Stromal cell of bone marrow (primary cell): ENCODE measurements around the gene LIMK2.
"Not testable (repeated sequence)": the region's sequence is repeated elsewhere in the genome, so short reads cannot be mapped to it uniquely, and the experiment has no call there.

Source experiments
- DNase-seq: peaks from one replicate; pipeline ENCODE4 v3.0.0-alpha.2; 2012; ENCODE audit warnings: low read depth

LIMK2 gene

GRCh38 chr22:31211862-31212730, at the start of gene LIMK2:
LIMK2 (plus strand) TSS chr22:31212298; CDS start chr22:31212409, 111 bp downstream.
- DNase-seq: peak; percentile 70

- no peak for DNase-seq
These were observed 41.1 kb upstream of the LIMK2 start for GRCh38 chr22:31170971-31171370.

- not testable (repeated sequence) for DNase-seq
These were observed 40.4 kb upstream of the LIMK2 start for GRCh38 chr22:31171734-31172133.

- peak; percentile 63 for DNase-seq
These were observed 38.5 kb upstream of the LIMK2 start for GRCh38 chr22:31173386-31174145.

- DNase-seq: no peak
These were observed 35.2 kb upstream of the LIMK2 start for GRCh38 chr22:31176923-31177322.

- peak; percentile 78 for DNase-seq
These were observed 34.5 kb upstream of the LIMK2 start for GRCh38 chr22:31177420-31178162.

- DNase-seq: no peak
These were observed 33.2 kb upstream of the LIMK2 start for GRCh38 chr22:31178859-31179258.

GRCh38 chr22:31179345-31179744, 32.8 kb upstream of the LIMK2 start:
- no peak for DNase-seq

GRCh38 chr22:31184015-31184414, 28.1 kb upstream of the LIMK2 start:
- DNase-seq: no peak

- DNase-seq: no peak
These were observed 27.0 kb upstream of the LIMK2 start for GRCh38 chr22:31185056-31185455.

GRCh38 chr22:31187627-31188026, 24.5 kb upstream of the LIMK2 start:
- DNase-seq: no peak

GRCh38 chr22:31192513-31192912, 19.6 kb upstream of the LIMK2 start:
- DNase-seq: no peak

GRCh38 chr22:31193092-31193491, 19.0 kb upstream of the LIMK2 start:
- no peak for DNase-seq

GRCh38 chr22:31194681-31195080, 17.4 kb upstream of the LIMK2 start:
- not testable (repeated sequence) for DNase-seq

GRCh38 chr22:31199187-31199586, 12.9 kb upstream of the LIMK2 start:
- no peak for DNase-seq

GRCh38 chr22:31204352-31204984, 7.6 kb upstream of the LIMK2 start:
- not testable (repeated sequence) for DNase-seq

- DNase-seq: not testable (repeated sequence)
These were observed 7.0 kb upstream of the LIMK2 start for GRCh38 chr22:31205059-31205458.

GRCh38 chr22:31206460-31206859, 5.6 kb upstream of the LIMK2 start:
- DNase-seq: not testable (repeated sequence)

GRCh38 chr22:31206896-31207687, 5.0 kb upstream of the LIMK2 start:
- no peak for DNase-seq

- DNase-seq: no peak
These were observed 1.3 kb upstream of the LIMK2 start for GRCh38 chr22:31210556-31211421.
